ENCODE data around the gene PAFAH2.

PAFAH2 gene

DNA sequence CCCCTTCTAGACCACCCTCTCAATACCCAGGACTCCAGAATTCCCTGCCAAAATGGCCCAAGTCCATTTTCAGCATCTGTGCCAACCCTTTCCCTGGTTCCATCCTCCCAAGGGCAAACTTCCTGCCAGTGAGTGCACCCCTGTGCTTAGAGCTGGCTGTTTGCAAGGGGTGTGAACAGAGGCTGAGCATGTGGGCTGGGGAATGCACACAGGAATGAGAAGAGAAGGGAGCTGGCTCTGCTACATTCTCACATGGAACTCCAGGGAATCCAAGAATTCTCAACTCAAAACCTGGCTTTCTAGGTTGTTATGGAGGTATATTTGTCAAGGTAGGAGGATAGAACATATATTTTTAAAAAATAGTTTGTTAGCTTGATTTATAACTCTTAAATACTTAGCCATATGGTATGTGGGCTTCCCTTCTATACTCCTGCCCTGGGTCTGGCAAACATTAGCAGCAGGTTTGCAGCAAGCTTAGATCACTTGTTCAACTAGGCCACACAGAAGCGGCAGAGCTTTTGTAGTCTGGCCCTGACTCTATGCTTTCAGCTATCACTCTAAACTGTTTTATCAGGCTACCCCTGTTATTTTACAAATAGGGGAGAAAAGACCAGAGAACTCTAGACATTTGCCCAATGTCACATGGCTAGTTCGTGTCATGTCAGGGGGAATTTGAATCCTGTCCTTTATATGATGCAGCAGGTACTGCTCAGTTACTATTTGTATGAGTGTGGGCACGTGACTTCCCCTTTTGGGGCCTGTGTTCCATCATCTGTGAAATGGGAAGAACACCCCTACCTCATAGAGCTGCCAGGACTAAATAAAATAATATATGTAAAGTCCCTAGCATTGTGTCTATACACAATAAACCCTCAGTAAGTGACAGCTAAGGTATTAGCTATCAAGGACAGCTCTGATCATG is 83.5 kb downstream of the PAFAH2 start:
- Histone ChIP-seq H4K20me1 (no peaks in the 10 kb centered on the region), H3K4me1 (peaks cover 0 to 8% (median 0%) of the 10 kb centered on the region in 10 experiments; a peak in 2 of 20 replicates), H3K27ac (no peak overlapping the region), H3K4me2 (no peak overlapping the region), H3K4me3 (no peak overlapping the region), H3K36me3 (no peaks in the 10 kb centered on the region), H3K9ac (no peak overlapping the region), H3K27me3 (no peaks in the 10 kb centered on the region), H3K9me3 (replicated peaks in 1 of 11) (no peaks in the 10 kb centered on the region)
- TF ChIP-seq Cebpa-rat (IDR thresholded peaks at IDR 0.05): no peak

DNA sequence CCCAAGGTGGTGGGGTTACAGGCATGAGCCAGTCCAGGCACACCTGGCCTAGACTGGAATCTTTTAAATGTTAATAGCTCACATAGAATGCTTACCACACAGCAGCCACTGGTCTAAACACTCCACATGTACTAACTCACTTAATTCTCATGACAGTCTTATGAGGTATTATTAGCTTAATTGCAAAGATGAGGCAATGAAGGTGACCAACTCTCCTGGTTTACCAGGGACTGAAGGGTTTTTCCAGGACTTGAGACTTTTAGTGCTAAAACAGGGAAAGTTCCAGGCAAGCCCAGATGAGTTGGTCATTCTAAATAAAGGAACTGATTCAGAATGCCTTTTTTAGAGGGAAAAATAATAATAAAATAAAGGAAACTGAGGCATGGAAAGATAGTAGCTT is 84.7 kb downstream of the PAFAH2 start:
- H4K20me1 ChIP-seq: no peaks in the 10 kb centered on the region
- H3K27me3 ChIP-seq: no peaks in the 10 kb centered on the region
- H3K27ac ChIP-seq: no peak overlapping the region
- no peak overlapping the region for H3K4me2 ChIP-seq
- no peak overlapping the region for H3K9ac ChIP-seq
- TF ChIP-seq Cebpa-rat (IDR thresholded peaks at IDR 0.05): no peak
- H3K4me3 ChIP-seq: no peak overlapping the region
- peaks cover 0 to 6% (median 0%) of the 10 kb centered on the region in 10 experiments; a peak in 2 of 20 replicates for H3K4me1 ChIP-seq
- no peaks in the 10 kb centered on the region for H3K9me3 ChIP-seq (replicated peaks in 1 of 11)
- H3K36me3 ChIP-seq: no peaks in the 10 kb centered on the region

DNA sequence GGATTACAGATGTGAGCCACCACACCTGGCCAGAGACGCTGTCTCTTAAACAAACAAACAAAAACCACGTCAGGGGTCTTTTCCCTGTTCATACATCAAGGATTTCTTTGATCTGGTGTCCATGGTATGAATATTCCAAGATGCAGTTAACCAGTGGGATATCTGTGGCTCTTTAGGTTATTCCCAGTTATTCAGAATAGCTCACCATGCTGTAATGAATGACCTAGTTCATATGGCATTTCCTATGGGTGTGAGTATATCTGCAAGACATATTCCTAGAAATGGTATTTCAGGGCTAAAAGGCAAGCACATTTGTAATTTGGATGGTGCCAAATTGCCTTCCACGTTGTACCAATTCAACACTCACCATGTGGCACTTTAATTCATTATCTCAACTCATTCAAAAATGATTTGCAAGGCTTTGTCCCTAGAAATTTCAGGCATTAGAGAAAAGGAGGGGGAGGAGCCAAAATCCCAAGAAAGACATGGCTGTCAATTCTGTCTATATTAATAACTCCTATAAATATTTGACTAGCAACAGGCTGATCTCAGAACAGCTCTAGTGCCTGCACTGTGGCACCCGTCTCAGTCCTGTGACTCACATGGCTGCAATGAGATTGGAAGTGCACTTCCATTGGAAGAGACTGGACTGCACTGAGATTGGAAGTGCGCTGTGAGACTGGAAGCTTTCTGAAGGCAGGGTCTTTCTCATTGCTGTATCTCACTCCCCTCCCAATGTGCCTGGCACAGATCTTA is 85.6 kb downstream of the PAFAH2 start:
- Histone ChIP-seq H3K27ac (no peak overlapping the region), H3K9ac (no peak overlapping the region), H3K36me3 (no peaks in the 10 kb centered on the region), H3K4me3 (no peak overlapping the region), H4K20me1 (no peaks in the 10 kb centered on the region), H3K9me3 (replicated peaks in 1 of 11) (no peaks in the 10 kb centered on the region), H3K4me2 (no peak overlapping the region), H3K27me3 (no peaks in the 10 kb centered on the region), H3K4me1 (peaks cover 0 to 4% (median under 1%) of the 10 kb centered on the region in 10 experiments; a peak in 7 of 20 replicates)
- TF ChIP-seq Cebpa-rat (IDR thresholded peaks at IDR 0.05): no peak

DNA sequence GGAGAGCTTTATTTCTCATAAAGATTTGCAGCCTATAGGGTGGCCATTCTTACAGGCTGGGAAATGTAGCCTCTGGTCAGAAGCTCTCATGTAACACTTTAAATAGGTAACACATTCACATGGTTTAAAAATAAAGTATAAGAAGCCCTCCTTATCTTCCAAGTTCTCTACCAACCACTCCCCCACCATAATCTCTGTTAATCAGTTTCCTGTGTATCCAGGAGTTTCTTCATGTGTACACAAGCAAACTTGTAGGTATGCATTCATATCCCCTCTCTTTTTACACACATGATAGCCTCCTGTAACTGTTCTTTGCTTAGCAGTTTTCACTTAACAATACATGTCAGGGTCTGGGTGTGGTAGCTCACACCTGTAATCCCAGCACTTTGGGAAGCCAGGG is 86.7 kb downstream of the PAFAH2 start:
- peaks cover 0 to 13% (median 9%) of the 10 kb centered on the region in 10 experiments; a peak in 16 of 20 replicates for H3K4me1 ChIP-seq

More for the DNA sequence above, 86.7 kb downstream of the PAFAH2 start:
- Histone ChIP-seq H3K9me3 (replicated peaks in 1 of 11) (no peaks in the 10 kb centered on the region), H4K20me1 (no peaks in the 10 kb centered on the region), H3K27ac (no peak overlapping the region), H3K4me2 (no peak overlapping the region), H3K4me3 (no peak overlapping the region), H3K36me3 (no peaks in the 10 kb centered on the region), H3K27me3 (no peaks in the 10 kb centered on the region), H3K9ac (no peak overlapping the region)
- no peak for TF ChIP-seq Cebpa-rat (IDR thresholded peaks at IDR 0.05)
